Neural cell (in vitro differentiated cells): ENCODE results near the gene IRF7. TPM values are rescaled to one million over a fixed set of nuclear protein-coding genes. Genes with fewer than 3 reads are reported as not detected.
"Not testable (repeated sequence)": the region's sequence is repeated elsewhere in the genome, so short reads cannot be mapped to it uniquely, and the experiment has no call there.

Source experiments
- H2AFZ ChIP-seq: fragments of 200-600, 300-800 bp; sonication (generic), shearing (Covaris generic); 2 replicates; pipeline ENCODE4 v1.6.0; 2014; ENCODE audit warnings: low read depth, mild to moderate bottlenecking, antibody characterized with exemption, low read length, moderate library complexity
- H3F3A ChIP-seq: fragments of 200-600 bp; shearing (Covaris generic); 2 replicates; pipeline ENCODE4 v1.6.1; 2016; ENCODE audit warnings: mild to moderate bottlenecking, moderate library complexity, mixed read lengths, antibody characterized with exemption, low read length; ENCODE audit not compliant: insufficient read depth, poor library complexity, severe bottlenecking
- H3K27ac ChIP-seq: fragments of 200-600, 300-800 bp; sonication (generic), shearing (Covaris generic); 2 replicates; pipeline ENCODE4 v1.5.1; 2014; ENCODE audit warnings: mild to moderate bottlenecking, low read length, moderate library complexity
- H3K27me3 ChIP-seq: fragments of 300-800, 200-600 bp; sonication (generic), shearing (Covaris generic); 2 replicates; pipeline ENCODE4 v1.6.0; 2014; ENCODE audit warnings: mild to moderate bottlenecking, low read depth, low read length, moderate library complexity; ENCODE audit not compliant: insufficient read depth
- H3K36me3 ChIP-seq: fragments of 300-800, 200-600 bp; sonication (generic), shearing (Covaris generic); 2 replicates; pipeline ENCODE4 v1.5.1; 2014; ENCODE audit warnings: mild to moderate bottlenecking, antibody characterized with exemption, low read length, moderate library complexity; ENCODE audit not compliant: insufficient read depth
- H3K4me2 ChIP-seq: fragments of 300-800, 200-600 bp; sonication (generic), shearing (Covaris generic); 2 replicates; pipeline ENCODE4 v1.6.0; 2014; ENCODE audit warnings: mild to moderate bottlenecking, low read length
- H3K4me3 ChIP-seq: fragments of 300-800, 200-600 bp; sonication (generic), shearing (Covaris generic); 2 replicates; pipeline ENCODE4 v1.5.1; 2014; ENCODE audit warnings: mild to moderate bottlenecking, low read length, moderate library complexity
- H3K79me2 ChIP-seq: fragments of 200-600 bp; shearing (Covaris generic); replicated peaks from 2 replicates; pipeline ENCODE4 v1.6.0; 2014; ENCODE audit warnings: mild to moderate bottlenecking, low read length, moderate library complexity; ENCODE audit not compliant: insufficient read depth
- H3K9ac ChIP-seq: fragments of 300-800, 200-600 bp; sonication (generic), shearing (Covaris generic); 2 replicates; pipeline ENCODE4 v1.6.1; 2016; ENCODE audit warnings: mild to moderate bottlenecking, low read length, mixed read lengths
- H3K9me2 ChIP-seq: fragments of 200-600 bp; shearing (Covaris generic); 2 replicates; pipeline ENCODE4 v1.6.1; 2016; ENCODE audit warnings: mild to moderate bottlenecking, low read length, mixed read lengths; ENCODE audit not compliant: insufficient read depth
- H3K9me3 ChIP-seq: fragments of 200-600, 300-800 bp; sonication (generic), shearing (Covaris generic); 2 replicates; pipeline ENCODE4 v1.6.1; 2016; ENCODE audit warnings: mild to moderate bottlenecking, mixed run types, low read length, moderate library complexity, mixed read lengths
- H4K20me1 ChIP-seq: fragments of 200-600 bp; shearing (Covaris generic); 2 replicates; pipeline ENCODE4 v1.6.1; 2016; ENCODE audit warnings: mild to moderate bottlenecking, mixed run types; ENCODE audit not compliant: insufficient read depth
- CTCF ChIP-seq: fragments of 450-650 bp; IDR thresholded peaks from 2 replicates; pipeline ENCODE4 v1.5.1; 2014; ENCODE audit warnings: antibody characterized with exemption, mild to moderate bottlenecking, moderate library complexity; ENCODE audit not compliant: poor library complexity, severe bottlenecking
- EP300 ChIP-seq: fragments of 450-650 bp; conservative IDR thresholded peaks from 2 replicates; pipeline ENCODE4 v1.6.1; 2014; ENCODE audit warnings: antibody characterized with exemption, mild to moderate bottlenecking, moderate library complexity; ENCODE audit not compliant: poor library complexity, severe bottlenecking
- EZH2 ChIP-seq: fragments of 200-600, 300-800 bp; shearing (Covaris generic), sonication (generic); IDR thresholded peaks from 2 replicates; pipeline ENCODE4 v1.6.1; 2014; ENCODE audit warnings: antibody characterized with exemption, low read length, borderline replicate concordance, mild to moderate bottlenecking; ENCODE audit not compliant: insufficient read depth, poor library complexity, severe bottlenecking
- MXI1 ChIP-seq: fragments of 450-650 bp; conservative IDR thresholded peaks from 2 replicates; pipeline ENCODE4 v1.6.1; 2014; ENCODE audit warnings: antibody characterized with exemption, mild to moderate bottlenecking; ENCODE audit not compliant: poor library complexity, severe bottlenecking
- POLR2AphosphoS5 ChIP-seq: IDR thresholded peaks from 2 replicates; pipeline ENCODE4 v1.6.1; 2012
- RAD21 ChIP-seq: fragments of 450-650 bp; conservative IDR thresholded peaks from 2 replicates; pipeline ENCODE4 v1.6.1; 2014; ENCODE audit warnings: antibody characterized with exemption, mild to moderate bottlenecking, moderate library complexity
- REST ChIP-seq: IDR thresholded peaks from 2 replicates; pipeline ENCODE4 v1.6.1; 2012; ENCODE audit warnings: borderline replicate concordance
- SMC3 ChIP-seq: fragments of 450-650 bp; conservative IDR thresholded peaks from 2 replicates; pipeline ENCODE4 v1.6.1; 2014; ENCODE audit warnings: antibody characterized with exemption, mild to moderate bottlenecking, moderate library complexity; ENCODE audit not compliant: poor library complexity
- TAF1 ChIP-seq: IDR thresholded peaks from 2 replicates; pipeline ENCODE4 v1.6.1; 2012; ENCODE audit warnings: low read depth
- polyA plus RNA-seq: library from polyadenylated mRNA; depleted of rRNA; stranded (reverse); fragments of >200 nt; gene quantifications from 2 replicates; pipeline ENCODE4 v1.2.3, GENCODE V29; 2014

Gene IRF7
- polyA plus RNA-seq, 1 donor from 2014 or later = 1.1 TPM

- no peak overlapping the region for H3K27ac ChIP-seq
- no peaks in the 10 kb centered on the region for H3K36me3 ChIP-seq
- no peak overlapping the region for H3K4me3 ChIP-seq
- H3K9me3 ChIP-seq = no peaks in the 10 kb centered on the region
- no peak overlapping the region for H2AFZ ChIP-seq
- no peak overlapping the region for H3K4me2 ChIP-seq
- H4K20me1 ChIP-seq = no peaks in the 10 kb centered on the region
- H3K9ac ChIP-seq = no peak overlapping the region
- H3K79me2 ChIP-seq = no peaks in the 10 kb centered on the region
- H3F3A ChIP-seq = no peaks in the 10 kb centered on the region
- TF ChIP-seq EZH2 (no peak), POLR2AphosphoS5 (no peak)
- H3K9me2 ChIP-seq = no peaks in the 10 kb centered on the region
- H3K27me3 ChIP-seq = no peaks in the 10 kb centered on the region
Measured at GRCh38 chr11:656426-656825, 40.7 kb upstream of the IRF7 start.

GRCh38 chr11:655036-655726 is 39.4 kb upstream of the IRF7 start:
- Histone ChIP-seq H3K4me3 (no peak overlapping the region), H3K27me3 (no peaks in the 10 kb centered on the region), H3K9me2 (no peaks in the 10 kb centered on the region), H3F3A (no peaks in the 10 kb centered on the region), H3K9ac (no peak overlapping the region), H3K27ac (no peak overlapping the region), H2AFZ (no peak overlapping the region), H3K4me2 (no peak overlapping the region), H4K20me1 (no peaks in the 10 kb centered on the region), H3K36me3 (no peaks in the 10 kb centered on the region), H3K79me2 (no peaks in the 10 kb centered on the region), H3K9me3 (no peaks in the 10 kb centered on the region)
- TF ChIP-seq EP300 (no peak), MXI1 (no peak), CTCF (no peak), POLR2AphosphoS5 (no peak), TAF1 (no peak), RAD21 (no peak), SMC3 (no peak)

GRCh38 chr11:654444-654843 is 38.7 kb upstream of the IRF7 start:
- not testable (repeated sequence) for H2AFZ ChIP-seq

GRCh38 chr11:653837-654236 is 38.1 kb upstream of the IRF7 start:
- no peak overlapping the region for H3K4me2 ChIP-seq
- no peaks in the 10 kb centered on the region for H3K9me3 ChIP-seq
- H3K27me3 ChIP-seq = no peaks in the 10 kb centered on the region
- H3K36me3 ChIP-seq = no peaks in the 10 kb centered on the region
- no peak overlapping the region for H3K27ac ChIP-seq
- H3F3A ChIP-seq = no peaks in the 10 kb centered on the region
- H3K79me2 ChIP-seq = no peaks in the 10 kb centered on the region
- no peaks in the 10 kb centered on the region for H4K20me1 ChIP-seq
- H2AFZ ChIP-seq = no peak overlapping the region
- TF ChIP-seq SMC3 (no peak), RAD21 (no peak), POLR2AphosphoS5 (no peak), EZH2 (no peak), REST (no peak), CTCF (no peak), MXI1 (no peak), TAF1 (no peak), EP300 (no peak)
- H3K9me2 ChIP-seq = no peaks in the 10 kb centered on the region
- no peak overlapping the region for H3K4me3 ChIP-seq
- no peak overlapping the region for H3K9ac ChIP-seq

More at GRCh38 chr11:654444-654843, 38.7 kb upstream of the IRF7 start:
- H3K4me2 ChIP-seq, H3K36me3 ChIP-seq, H3K79me2 ChIP-seq, H3K9me3 ChIP-seq, H3K9ac ChIP-seq, H3K9me2 ChIP-seq, H4K20me1 ChIP-seq, H3K27ac ChIP-seq, H3K27me3 ChIP-seq, H3K4me3 ChIP-seq, H3F3A ChIP-seq: not testable (repeated sequence)
